Central memory CD8-positive, alpha-beta T cell (primary cell): ENCODE measurements around the gene LRGUK.

Source experiments
- ATAC-seq: fragments of 150-1000 bp; cut with Tn5 transposase; replicated peaks from 2 replicates; pipeline ENCODE4 v1.10.0; 2022; ENCODE audit warnings: mild to moderate bottlenecking, moderate FRiP score, moderate number of reproducible peaks; ENCODE audit not compliant: poor library complexity, severe bottlenecking; ENCODE audit errors: extremely low read depth
- DNase-seq, 2 donors: peaks; one replicate each; pipeline ENCODE4 v3.0.0; 2021; ENCODE audit warnings: low spot score in 2 of 2
- H3K27ac Mint-ChIP-seq: one replicate; pipeline ENCODE4 v1.8.0; 2022; ENCODE audit warnings: low read depth, mild to moderate bottlenecking, moderate library complexity, mixed read lengths
- H3K27me3 Mint-ChIP-seq: one replicate; pipeline ENCODE4 v1.8.0; 2022; ENCODE audit warnings: mixed read lengths
- H3K36me3 Mint-ChIP-seq: one replicate; pipeline ENCODE4 v1.8.0; 2022; ENCODE audit warnings: mild to moderate bottlenecking, moderate library complexity, mixed read lengths; ENCODE audit not compliant: insufficient read depth
- H3K4me1 Mint-ChIP-seq: one replicate; pipeline ENCODE4 v1.8.0; 2022; ENCODE audit warnings: mixed read lengths
- H3K4me3 Mint-ChIP-seq: one replicate; pipeline ENCODE4 v1.8.0; 2022; ENCODE audit warnings: mild to moderate bottlenecking, moderate library complexity, mixed read lengths
- H3K9me3 Mint-ChIP-seq: one replicate; pipeline ENCODE4 v1.8.0; 2022; ENCODE audit warnings: mixed read lengths

Gene LRGUK

GRCh38 chr7:134308548-134308947, 181.4 kb downstream of the LRGUK start:
- DNase-seq (no peak), ATAC-seq (no peak)
- Mint-ChIP-seq H3K27ac (no peak overlapping the region), H3K9me3 (no peaks in the 10 kb centered on the region), H3K4me3 (no peak overlapping the region), H3K27me3 (no peaks in the 10 kb centered on the region), H3K4me1 (peaks cover 15% of the 10 kb centered on the region), H3K36me3 (peaks cover 12% of the 10 kb centered on the region)

GRCh38 chr7:134311807-134312206, 184.7 kb downstream of the LRGUK start:
- H3K9me3 Mint-ChIP-seq, result no peaks in the 10 kb centered on the region
- no peak overlapping the region for H3K4me3 Mint-ChIP-seq

GRCh38 chr7:134312717-134313116, 185.6 kb downstream of the LRGUK start:
- Mint-ChIP-seq H3K27me3 (no peaks in the 10 kb centered on the region), H3K9me3 (no peaks in the 10 kb centered on the region), H3K36me3 (peaks cover 9% of the 10 kb centered on the region), H3K27ac (no peak overlapping the region), H3K4me1 (peaks cover 28% of the 10 kb centered on the region), H3K4me3 (no peak overlapping the region)
- DNase-seq, result no peak
- ATAC-seq, result no peak

More at GRCh38 chr7:134311807-134312206, 184.7 kb downstream of the LRGUK start:
- Mint-ChIP-seq H3K36me3 (peaks cover 6% of the 10 kb centered on the region), H3K27ac (no peak overlapping the region), H3K27me3 (no peaks in the 10 kb centered on the region), H3K4me1 (peaks cover 22% of the 10 kb centered on the region)
- ATAC-seq (no peak), DNase-seq (no peak)

GRCh38 chr7:134313543-134313942, 186.4 kb downstream of the LRGUK start:
- no peak overlapping the region for H3K27ac Mint-ChIP-seq
- no peaks in the 10 kb centered on the region for H3K27me3 Mint-ChIP-seq
- ATAC-seq (no peak), DNase-seq (no peak)
- no peak overlapping the region for H3K4me3 Mint-ChIP-seq
- H3K9me3 Mint-ChIP-seq, result no peaks in the 10 kb centered on the region
- peaks cover 29% of the 10 kb centered on the region for H3K4me1 Mint-ChIP-seq
- peaks cover 9% of the 10 kb centered on the region for H3K36me3 Mint-ChIP-seq
